Skin epidermis (tissue), 12 donors: Measurements from ENCODE around the gene THUMPD2.
"Not testable (repeated sequence)": the region's sequence is repeated elsewhere in the genome, so short reads cannot be mapped to it uniquely, and the experiment has no call there.

Experiments used
- H3K27ac ChIP-seq, 21 experiments: fragments of 200-600 bp; sonication (generic) in 11 of 21; one replicate each; pipeline ENCODE4 v1.5.0; 2020; ENCODE audit warnings: mild to moderate bottlenecking in 3 of 21, inconsistent platforms in 2 of 21, moderate library complexity in 2 of 21
- H3K4me3 ChIP-seq, 7 experiments: fragments of 200-600 bp; sonication (generic) in 2 of 7; one replicate each; pipeline ENCODE4 v1.5.0; 2020; ENCODE audit warnings: inconsistent platforms in 2 of 7, mild to moderate bottlenecking in 2 of 7, moderate library complexity in 1 of 7

Gene THUMPD2

GRCh38 chr2:39772086-39772811, 6.8 kb downstream of the THUMPD2 start:
- Histone ChIP-seq H3K4me3 (no peak overlapping the region), H3K27ac (no peak overlapping the region)

- H3K27ac ChIP-seq: no peak overlapping the region
- no peak overlapping the region for H3K4me3 ChIP-seq
Observed at GRCh38 chr2:39762448-39762847, 16.6 kb downstream of the THUMPD2 start.

- Histone ChIP-seq H3K4me3 (no peak overlapping the region), H3K27ac (no peak overlapping the region)
Observed at GRCh38 chr2:39757156-39757555, 21.9 kb downstream of the THUMPD2 start.

- H3K27ac ChIP-seq: no peak overlapping the region
- no peak overlapping the region for H3K4me3 ChIP-seq
Observed at GRCh38 chr2:39755466-39755865, 23.6 kb downstream of the THUMPD2 start.

GRCh38 chr2:39743269-39743776, 35.7 kb downstream of the THUMPD2 start:
- H3K27ac ChIP-seq: no peak overlapping the region

GRCh38 chr2:39741871-39742270, 37.2 kb downstream of the THUMPD2 start:
- Histone ChIP-seq H3K27ac (no peak overlapping the region), H3K4me3 (no peak overlapping the region)

More at GRCh38 chr2:39743269-39743776, 35.7 kb downstream of the THUMPD2 start:
- no peak overlapping the region for H3K4me3 ChIP-seq

GRCh38 chr2:39739386-39739785, 39.7 kb downstream of the THUMPD2 start:
- Histone ChIP-seq H3K4me3 (no peak overlapping the region), H3K27ac (no peak overlapping the region)

- no peak overlapping the region for H3K27ac ChIP-seq
- no peak overlapping the region for H3K4me3 ChIP-seq
Observed at GRCh38 chr2:39738936-39739335, 40.1 kb downstream of the THUMPD2 start.

GRCh38 chr2:39737661-39738060, 41.4 kb downstream of the THUMPD2 start:
- no peak overlapping the region for H3K4me3 ChIP-seq
- peak overlapping the region in 4 of 21 experiments; percentile 43 to 65 (median 55) for H3K27ac ChIP-seq

- Histone ChIP-seq H3K4me3 (no peak overlapping the region), H3K27ac (peak overlapping the region in 4 of 21 experiments; percentile 6 to 71 (median 50))
Observed at GRCh38 chr2:39736640-39737039, 42.4 kb downstream of the THUMPD2 start.

GRCh38 chr2:39735648-39736047, 43.4 kb downstream of the THUMPD2 start:
- peak overlapping the region in 3 of 21 experiments; percentile 50 to 71 (median 65) for H3K27ac ChIP-seq
- no peak overlapping the region for H3K4me3 ChIP-seq

- H3K27ac ChIP-seq: no peak overlapping the region
Observed at GRCh38 chr2:39734445-39734844, 44.6 kb downstream of the THUMPD2 start.

GRCh38 chr2:39733070-39733674, 45.9 kb downstream of the THUMPD2 start:
- H3K4me3 ChIP-seq: no peak overlapping the region
- no peak overlapping the region for H3K27ac ChIP-seq

More at GRCh38 chr2:39734445-39734844, 44.6 kb downstream of the THUMPD2 start:
- H3K4me3 ChIP-seq: no peak overlapping the region

- no peak overlapping the region for H3K4me3 ChIP-seq
- H3K27ac ChIP-seq: no peak overlapping the region
Observed at GRCh38 chr2:39732482-39732881, 46.6 kb downstream of the THUMPD2 start.

GRCh38 chr2:39731546-39731945, 47.5 kb downstream of the THUMPD2 start:
- H3K27ac ChIP-seq: no peak overlapping the region

GRCh38 chr2:39730685-39731302, 48.3 kb downstream of the THUMPD2 start:
- Histone ChIP-seq H3K27ac (no peak overlapping the region), H3K4me3 (no peak overlapping the region)

More at GRCh38 chr2:39731546-39731945, 47.5 kb downstream of the THUMPD2 start:
- no peak overlapping the region for H3K4me3 ChIP-seq

- no peak overlapping the region for H3K27ac ChIP-seq
- no peak overlapping the region for H3K4me3 ChIP-seq
Observed at GRCh38 chr2:39730276-39730675, 48.8 kb downstream of the THUMPD2 start.

GRCh38 chr2:39728941-39729351, 50.1 kb downstream of the THUMPD2 start:
- Histone ChIP-seq H3K4me3 (no peak overlapping the region), H3K27ac (no peak overlapping the region)

- not testable (repeated sequence) for H3K27ac ChIP-seq, H3K4me3 ChIP-seq
Observed at GRCh38 chr2:39728085-39728484, 51.0 kb downstream of the THUMPD2 start.

GRCh38 chr2:39725401-39725800, 53.7 kb downstream of the THUMPD2 start:
- Histone ChIP-seq H3K4me3 (no peak overlapping the region), H3K27ac (no peak overlapping the region)

GRCh38 chr2:39724828-39725144, 54.3 kb downstream of the THUMPD2 start:
- H3K4me3 ChIP-seq: no peak overlapping the region
- no peak overlapping the region for H3K27ac ChIP-seq
